ENCODE results near the gene SLC33A1. TPM values are rescaled to one million over a fixed set of nuclear protein-coding genes. Genes with fewer than 3 reads are reported as not detected.
"Not testable (repeated sequence)": the region's sequence is repeated elsewhere in the genome, so short reads cannot be mapped to it uniquely, and the experiment has no call there.

The SLC33A1 gene
- total RNA-seq, 2 donors from 2014 or later = 24.6 to 24.8 TPM

DNA sequence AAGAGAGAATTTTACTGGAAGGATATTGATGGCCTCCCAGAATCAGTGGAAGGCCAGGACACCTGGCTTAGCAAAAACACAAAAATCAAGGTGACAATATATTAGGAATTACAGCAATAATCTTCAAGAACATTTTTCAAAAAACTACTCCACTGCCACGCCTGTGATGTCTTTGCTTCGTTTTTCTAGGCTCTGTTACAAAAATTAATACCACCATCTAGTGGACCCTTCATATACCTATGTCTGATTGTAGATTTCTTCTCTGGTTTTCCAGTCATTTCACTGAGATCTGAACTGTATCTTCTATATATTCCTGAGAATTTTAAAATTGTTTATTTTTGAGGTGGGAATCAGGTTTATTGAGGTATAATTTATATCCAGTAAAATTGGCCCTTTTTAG is 5.6 kb upstream of the SLC33A1 start:
- Mint-ChIP-seq H3K36me3 (ENCODE audit: low read depth) (no peaks in the 10 kb centered on the region), H3K9me3 (peaks cover 5% of the 10 kb centered on the region), H3K27ac (no peak overlapping the region), H3K4me3 (no peak overlapping the region), H3K27me3 (ENCODE audit: insufficient read depth) (peaks cover 14% of the 10 kb centered on the region), H3K4me1 (no peaks in the 10 kb centered on the region)
- 72 to 81% methylated on average over 2 of the region's 2 CpGs for WGBS, 2 experiments (ENCODE audit: insufficient coverage in 1 of 2, insufficient read length in 1 of 2)
- no peak overlapping the region for H3K9ac ChIP-seq (ENCODE audit: extremely low read depth, low read length, poor library complexity, severe bottlenecking)
- no peak overlapping the region for H3K4me3 ChIP-seq (ENCODE audit: low read length)
- no peaks in the 10 kb centered on the region for H3K4me1 ChIP-seq (ENCODE audit: control insufficient read depth, insufficient read depth, low read length)
- H3K27me3 ChIP-seq (ENCODE audit: control insufficient read depth, insufficient read depth, low read length, poor library complexity, severe bottlenecking) = no peaks in the 10 kb centered on the region
- no peak for DNase-seq
- H3K9me3 ChIP-seq (ENCODE audit: control insufficient read depth, low read length) = peaks cover 7% of the 10 kb centered on the region
- TF ChIP-seq, protein P1, sequence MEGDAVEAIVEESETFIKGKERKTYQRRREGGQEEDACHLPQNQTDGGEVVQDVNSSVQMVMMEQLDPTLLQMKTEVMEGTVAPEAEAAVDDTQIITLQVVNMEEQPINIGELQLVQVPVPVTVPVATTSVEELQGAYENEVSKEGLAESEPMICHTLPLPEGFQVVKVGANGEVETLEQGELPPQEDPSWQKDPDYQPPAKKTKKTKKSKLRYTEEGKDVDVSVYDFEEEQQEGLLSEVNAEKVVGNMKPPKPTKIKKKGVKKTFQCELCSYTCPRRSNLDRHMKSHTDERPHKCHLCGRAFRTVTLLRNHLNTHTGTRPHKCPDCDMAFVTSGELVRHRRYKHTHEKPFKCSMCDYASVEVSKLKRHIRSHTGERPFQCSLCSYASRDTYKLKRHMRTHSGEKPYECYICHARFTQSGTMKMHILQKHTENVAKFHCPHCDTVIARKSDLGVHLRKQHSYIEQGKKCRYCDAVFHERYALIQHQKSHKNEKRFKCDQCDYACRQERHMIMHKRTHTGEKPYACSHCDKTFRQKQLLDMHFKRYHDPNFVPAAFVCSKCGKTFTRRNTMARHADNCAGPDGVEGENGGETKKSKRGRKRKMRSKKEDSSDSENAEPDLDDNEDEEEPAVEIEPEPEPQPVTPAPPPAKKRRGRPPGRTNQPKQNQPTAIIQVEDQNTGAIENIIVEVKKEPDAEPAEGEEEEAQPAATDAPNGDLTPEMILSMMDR (conservative IDR thresholded peaks at IDR 0.05) = peak; percentile 28
- no peaks in the 10 kb centered on the region for H3K36me3 ChIP-seq (ENCODE audit: control insufficient read depth, insufficient read depth, low read length)
- no peak overlapping the region for H3K27ac ChIP-seq (ENCODE audit: low read depth, low read length)

DNA sequence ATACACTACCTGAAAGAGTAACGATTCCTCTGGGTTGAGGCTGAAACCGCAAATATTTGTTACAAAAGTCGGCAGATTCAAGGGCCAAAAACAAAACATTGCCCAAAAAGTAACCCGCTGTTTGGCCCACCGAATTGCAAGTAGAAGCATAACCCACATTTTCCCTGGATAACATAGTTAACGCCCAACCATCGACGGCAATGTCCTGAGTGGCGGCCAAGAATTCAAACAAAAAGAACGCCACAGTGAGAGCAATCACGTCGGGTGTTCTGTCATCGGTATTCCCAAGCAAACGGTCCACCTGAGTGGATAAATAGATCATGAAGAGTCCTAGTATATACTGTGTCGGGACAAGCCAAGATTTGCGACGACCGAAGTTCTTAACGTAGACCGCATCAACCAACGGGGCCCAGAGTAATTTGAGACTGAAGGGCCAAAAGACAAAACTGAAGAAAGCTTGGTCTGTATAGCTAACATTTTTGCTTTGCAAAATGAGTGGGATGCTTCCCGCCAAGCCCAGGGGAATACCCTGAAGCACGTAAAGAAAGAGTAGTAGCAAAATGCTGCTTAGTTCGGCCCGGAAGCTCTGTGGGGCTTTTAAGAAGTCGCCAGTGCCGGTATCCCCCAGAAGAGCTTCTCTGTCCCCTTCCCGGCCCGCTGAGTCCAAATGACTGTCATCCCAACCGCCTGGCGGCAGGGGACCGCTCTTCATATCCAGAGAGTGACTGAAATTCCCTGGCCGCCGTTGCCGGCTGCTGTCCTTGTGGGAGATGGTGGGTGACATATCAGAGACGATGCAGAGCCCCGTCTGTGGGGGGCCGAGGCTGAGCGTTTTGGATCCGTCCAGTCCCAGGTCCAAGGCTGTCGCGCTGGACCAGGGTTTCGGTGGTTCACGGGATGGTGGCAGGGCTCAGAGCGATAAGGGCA is 750 bp downstream of the SLC33A1 start:
- WGBS, 2 experiments (ENCODE audit: insufficient coverage in 1 of 2, insufficient read length in 1 of 2) = 2% methylated on average over 36 to 45 of the region's 45 CpGs
- Histone ChIP-seq H3K4me3 (ENCODE audit: low read length) (peak overlapping the region; percentile 87), H3K27ac (ENCODE audit: low read depth, low read length) (peak overlapping the region; percentile 3), H3K36me3 (ENCODE audit: control insufficient read depth, insufficient read depth, low read length) (peaks cover 10% of the 10 kb centered on the region), H3K9me3 (ENCODE audit: control insufficient read depth, low read length) (no peaks in the 10 kb centered on the region), H3K4me1 (ENCODE audit: control insufficient read depth, insufficient read depth, low read length) (no peaks in the 10 kb centered on the region), H3K9ac (ENCODE audit: extremely low read depth, low read length, poor library complexity, severe bottlenecking) (peak overlapping the region; percentile 45), H3K27me3 (ENCODE audit: control insufficient read depth, insufficient read depth, low read length, poor library complexity, severe bottlenecking) (no peaks in the 10 kb centered on the region)
- Mint-ChIP-seq H3K4me1 (peaks cover 18% of the 10 kb centered on the region), H3K4me3 (peak overlapping the region; percentile 97), H3K36me3 (ENCODE audit: low read depth) (peaks cover 10% of the 10 kb centered on the region), H3K9me3 (peaks cover 6% of the 10 kb centered on the region), H3K27me3 (ENCODE audit: insufficient read depth) (peaks cover 14% of the 10 kb centered on the region), H3K27ac (peak overlapping the region; percentile 96)
- TF ChIP-seq, protein P1 (conservative IDR thresholded peaks at IDR 0.05) = peak; percentile 57
- peak; percentile 77 for DNase-seq

DNA sequence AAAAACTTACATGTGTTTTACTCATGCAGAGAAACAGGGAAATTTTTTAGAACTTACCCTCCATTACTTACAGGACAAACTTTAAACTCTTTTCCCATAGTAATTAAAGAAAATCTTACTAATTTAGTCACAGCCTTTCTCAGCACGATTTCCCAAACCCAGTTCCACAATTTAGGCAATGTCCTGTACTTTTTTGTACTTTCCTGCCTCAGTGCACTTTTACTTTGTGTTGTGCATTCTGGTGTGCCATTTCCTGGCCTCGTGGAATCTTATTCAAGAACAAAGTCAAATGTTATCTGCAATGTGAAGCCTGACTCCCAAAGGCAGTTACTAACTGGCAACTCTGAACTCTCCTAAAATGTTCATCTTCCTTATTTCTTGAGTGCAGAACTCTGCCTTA is 1.9 kb downstream of the SLC33A1 start:
- no peaks in the 10 kb centered on the region for H3K9me3 ChIP-seq (ENCODE audit: control insufficient read depth, low read length)
- H3K27me3 Mint-ChIP-seq (ENCODE audit: insufficient read depth) = peaks cover 9% of the 10 kb centered on the region
- H3K4me3 Mint-ChIP-seq = peak overlapping the region; percentile 97
- H3K27ac ChIP-seq (ENCODE audit: low read depth, low read length) = no peak overlapping the region
- TF ChIP-seq, protein P1 (conservative IDR thresholded peaks at IDR 0.05) = no peak
- no peaks in the 10 kb centered on the region for H3K27me3 ChIP-seq (ENCODE audit: control insufficient read depth, insufficient read depth, low read length, poor library complexity, severe bottlenecking)
- peaks cover 6% of the 10 kb centered on the region for H3K9me3 Mint-ChIP-seq
- peaks cover 18% of the 10 kb centered on the region for H3K4me1 Mint-ChIP-seq
- H3K27ac Mint-ChIP-seq = no peak overlapping the region
- WGBS, 2 experiments (ENCODE audit: insufficient coverage in 1 of 2, insufficient read length in 1 of 2) = 54 to 61% methylated on average over 2 of the region's 2 CpGs
- H3K4me3 ChIP-seq (ENCODE audit: low read length) = peak overlapping the region; percentile 87
- no peaks in the 10 kb centered on the region for H3K4me1 ChIP-seq (ENCODE audit: control insufficient read depth, insufficient read depth, low read length)
- peaks cover 16% of the 10 kb centered on the region for H3K36me3 Mint-ChIP-seq (ENCODE audit: low read depth)
- H3K36me3 ChIP-seq (ENCODE audit: control insufficient read depth, insufficient read depth, low read length) = peaks cover 16% of the 10 kb centered on the region
- peak overlapping the region; percentile 45 for H3K9ac ChIP-seq (ENCODE audit: extremely low read depth, low read length, poor library complexity, severe bottlenecking)
- no peak for DNase-seq

DNA sequence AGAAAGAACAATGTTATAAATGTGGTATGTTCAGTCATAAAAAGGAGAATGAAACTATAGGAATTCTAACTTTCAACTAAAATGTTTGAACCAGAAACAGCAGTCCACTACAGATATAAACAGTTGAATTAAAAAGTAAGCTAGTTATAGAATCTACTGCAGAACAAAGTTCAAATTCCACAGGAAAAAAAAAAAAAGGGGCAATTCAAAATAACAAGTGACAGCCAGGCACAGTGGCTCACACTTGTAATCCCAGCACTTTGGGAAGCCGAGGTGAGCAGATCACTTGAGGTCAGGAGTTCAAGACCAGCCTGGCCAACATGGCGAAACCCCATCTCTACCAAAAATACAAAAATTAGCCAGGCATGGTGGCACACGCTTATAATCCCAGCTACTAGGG is 4.8 kb downstream of the SLC33A1 start:
- H3K4me1 ChIP-seq (ENCODE audit: control insufficient read depth, insufficient read depth, low read length); H3K27me3 Mint-ChIP-seq (ENCODE audit: insufficient read depth); H3K4me3 Mint-ChIP-seq; DNase-seq; H3K9me3 Mint-ChIP-seq; H3K27me3 ChIP-seq (ENCODE audit: control insufficient read depth, insufficient read depth, low read length, poor library complexity, severe bottlenecking); H3K27ac ChIP-seq (ENCODE audit: low read depth, low read length); H3K27ac Mint-ChIP-seq; H3K9ac ChIP-seq (ENCODE audit: extremely low read depth, low read length, poor library complexity, severe bottlenecking); H3K9me3 ChIP-seq (ENCODE audit: control insufficient read depth, low read length): not testable (repeated sequence)
- peaks cover 23% of the 10 kb centered on the region for H3K36me3 Mint-ChIP-seq (ENCODE audit: low read depth)
- H3K4me1 Mint-ChIP-seq = peaks cover 18% of the 10 kb centered on the region
- Histone ChIP-seq H3K4me3 (ENCODE audit: low read length) (peak overlapping the region; percentile 18), H3K36me3 (ENCODE audit: control insufficient read depth, insufficient read depth, low read length) (peaks cover 24% of the 10 kb centered on the region)
- WGBS, 2 experiments (ENCODE audit: insufficient coverage in 1 of 2, insufficient read length in 1 of 2) = 93 to 100% methylated on average over 1 to 3 of the region's 3 CpGs
